ENCODE measurements around the gene SARDH. TPM values are rescaled to one million over a fixed set of nuclear protein-coding genes. Genes with fewer than 3 reads are reported as not detected.

SARDH gene
- total RNA-seq, 4 donors from 2014 or later = 0.47 to 5.0 (median 0.95) TPM

- Histone ChIP-seq H3K9me3 (peaks cover 0 to 4% (median 0%) of the 10 kb centered on the region in 4 donors), H3K27ac (no peak overlapping the region), H3K36me3 (no peaks in the 10 kb centered on the region), H3K4me1 (peaks cover 0 to 10% (median 2%) of the 10 kb centered on the region in 4 donors), H3K27me3 (no peaks in the 10 kb centered on the region), H3K4me3 (no peak overlapping the region)
- no peak for TF ChIP-seq CTCF (IDR thresholded peaks at IDR 0.05)
- no peak for TF ChIP-seq POLR2A (IDR thresholded peaks at IDR 0.05)
- no peak for DNase-seq
These were observed 116.4 kb downstream of the SARDH start for GRCh38 chr9:133621725-133622267.

GRCh38 chr9:133619791-133620190, 118.4 kb downstream of the SARDH start:
- peaks cover 0 to 10% (median 2%) of the 10 kb centered on the region in 4 donors for H3K4me1 ChIP-seq
- peak in 2 of 3 donors; percentile 65 to 71 for DNase-seq

GRCh38 chr9:133618726-133619125, 119.4 kb downstream of the SARDH start:
- Histone ChIP-seq H3K27me3 (no peaks in the 10 kb centered on the region), H3K9me3 (no peaks in the 10 kb centered on the region), H3K4me3 (no peak overlapping the region), H3K36me3 (no peaks in the 10 kb centered on the region), H3K27ac (no peak overlapping the region), H3K4me1 (peaks cover 0 to 10% (median 2%) of the 10 kb centered on the region in 4 donors)
- no peak for TF ChIP-seq CTCF (IDR thresholded peaks at IDR 0.05)
- DNase-seq = no peak

More at GRCh38 chr9:133619791-133620190, 118.4 kb downstream of the SARDH start:
- Histone ChIP-seq H3K4me3 (no peak overlapping the region), H3K27ac (no peak overlapping the region), H3K27me3 (no peaks in the 10 kb centered on the region), H3K36me3 (no peaks in the 10 kb centered on the region), H3K9me3 (no peaks in the 10 kb centered on the region)
- TF ChIP-seq CTCF (IDR thresholded peaks at IDR 0.05) = no peak
- no peak for TF ChIP-seq POLR2A (IDR thresholded peaks at IDR 0.05)

GRCh38 chr9:133616643-133617405, 121.3 kb downstream of the SARDH start:
- H3K9me3 ChIP-seq = no peaks in the 10 kb centered on the region
- no peaks in the 10 kb centered on the region for H3K36me3 ChIP-seq
- no peak for TF ChIP-seq CTCF (IDR thresholded peaks at IDR 0.05)
- no peak for TF ChIP-seq POLR2A (IDR thresholded peaks at IDR 0.05)
- no peak for DNase-seq
- no peak overlapping the region for H3K27ac ChIP-seq
- H3K27me3 ChIP-seq = no peaks in the 10 kb centered on the region
- H3K4me1 ChIP-seq = peaks cover 0 to 10% (median 2%) of the 10 kb centered on the region in 4 donors
- no peak overlapping the region for H3K4me3 ChIP-seq

- H3K27ac ChIP-seq = no peak overlapping the region
- no peaks in the 10 kb centered on the region for H3K9me3 ChIP-seq
- no peak for TF ChIP-seq CTCF (IDR thresholded peaks at IDR 0.05)
- no peak for TF ChIP-seq POLR2A (IDR thresholded peaks at IDR 0.05)
- no peak for DNase-seq
- no peak overlapping the region for H3K4me3 ChIP-seq
- peaks cover 0 to 10% (median under 1%) of the 10 kb centered on the region in 4 donors for H3K4me1 ChIP-seq
- no peaks in the 10 kb centered on the region for H3K36me3 ChIP-seq
- H3K27me3 ChIP-seq = no peaks in the 10 kb centered on the region
These were observed 122.5 kb downstream of the SARDH start for GRCh38 chr9:133615606-133616188.
